Activated gamma-delta T cell (primary cell): ENCODE measurements around the gene HMGA1.

ENCODE experiments used
- DNase-seq: peaks from one replicate; lab custom pipeline; 2025; lab: John Stamatoyannopoulos, UW

HMGA1 gene

DNA sequence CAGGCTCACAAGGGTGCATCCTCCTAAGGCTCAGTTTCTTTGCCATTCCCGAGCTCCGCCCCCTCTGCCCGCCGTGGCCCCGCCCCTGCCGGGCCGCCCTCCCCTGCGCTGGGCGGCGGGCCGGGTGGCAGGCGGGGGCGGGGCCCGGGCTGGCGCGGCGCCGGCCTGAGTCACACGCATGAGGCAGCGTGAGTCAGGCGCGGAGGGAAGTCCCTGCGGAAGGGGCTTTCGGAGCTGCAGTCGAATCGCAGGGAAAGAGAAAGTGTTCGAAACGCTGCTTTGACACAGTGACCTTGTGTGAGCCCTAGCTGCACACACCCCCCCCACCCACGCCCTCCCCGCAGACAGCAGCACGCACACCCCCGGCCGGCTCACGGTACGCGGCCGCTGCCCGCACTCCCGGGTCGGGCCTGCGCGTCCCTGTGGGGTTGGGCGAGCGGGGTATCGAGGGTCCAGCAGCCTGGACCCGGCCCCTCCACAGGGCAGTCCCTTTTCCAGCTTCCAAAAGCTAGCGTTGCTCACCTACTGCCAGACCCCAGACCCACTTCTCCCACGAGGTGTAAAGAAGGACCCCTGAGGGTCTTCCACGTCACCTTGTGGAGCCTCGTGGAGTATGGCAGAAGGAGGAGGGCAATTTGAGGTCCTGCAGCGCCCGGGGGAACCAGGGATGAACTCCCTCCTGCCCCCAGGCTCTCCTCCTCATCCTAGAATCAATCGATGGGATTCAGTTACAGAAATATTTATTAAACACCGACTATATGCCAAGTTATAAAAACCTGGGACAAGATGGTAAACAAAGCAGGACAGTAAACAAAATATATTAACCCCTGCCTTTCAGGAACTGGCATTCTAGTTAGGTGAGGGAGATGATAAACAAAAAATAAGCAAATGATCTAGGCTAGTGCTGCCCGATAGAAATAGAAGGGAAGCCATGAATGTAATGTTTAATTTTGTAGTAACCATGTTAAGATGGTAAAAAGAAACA is 12.4 kb upstream of the HMGA1 start:
- DNase-seq, result peak; percentile 90

DNA sequence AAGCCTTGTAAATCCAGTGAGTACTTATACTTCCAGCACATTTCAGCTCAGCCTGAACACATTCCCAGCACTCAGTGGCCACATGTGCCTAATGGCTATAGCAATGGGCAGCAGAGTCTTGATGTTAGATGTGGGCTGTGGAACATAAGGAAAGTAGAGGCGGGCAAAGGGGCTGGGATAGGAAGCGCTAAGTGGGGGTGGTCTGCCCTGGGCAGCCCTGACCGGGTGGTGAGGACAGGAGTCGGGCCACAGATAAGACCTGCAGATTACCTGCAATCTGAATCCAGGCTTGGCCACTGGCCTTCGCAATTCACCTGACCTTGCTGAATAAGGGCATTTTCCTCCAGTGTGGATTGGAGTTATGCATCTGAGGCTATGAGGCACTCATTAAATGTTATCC is 11.1 kb upstream of the HMGA1 start:
- no peak for DNase-seq

DNA sequence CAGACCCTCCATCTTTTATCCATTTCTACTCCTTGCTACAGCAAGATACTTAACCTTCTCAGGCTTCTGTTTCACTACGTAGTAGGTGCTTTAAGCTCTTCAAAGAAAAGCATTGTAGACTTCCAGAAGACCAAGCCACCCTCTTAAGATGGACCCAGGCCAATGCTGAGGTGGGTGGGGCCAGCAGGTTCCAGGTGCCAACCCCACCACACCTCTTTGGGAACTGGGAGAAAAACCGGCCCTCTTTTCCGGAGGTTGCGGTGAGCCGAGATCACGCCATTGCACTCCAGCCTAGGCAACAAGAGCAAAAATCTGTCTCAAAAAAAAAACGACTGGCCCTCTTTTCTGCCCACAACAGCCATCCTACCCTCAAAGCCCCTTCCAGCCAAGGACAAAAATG is 10.6 kb upstream of the HMGA1 start:
- no peak for DNase-seq

DNA sequence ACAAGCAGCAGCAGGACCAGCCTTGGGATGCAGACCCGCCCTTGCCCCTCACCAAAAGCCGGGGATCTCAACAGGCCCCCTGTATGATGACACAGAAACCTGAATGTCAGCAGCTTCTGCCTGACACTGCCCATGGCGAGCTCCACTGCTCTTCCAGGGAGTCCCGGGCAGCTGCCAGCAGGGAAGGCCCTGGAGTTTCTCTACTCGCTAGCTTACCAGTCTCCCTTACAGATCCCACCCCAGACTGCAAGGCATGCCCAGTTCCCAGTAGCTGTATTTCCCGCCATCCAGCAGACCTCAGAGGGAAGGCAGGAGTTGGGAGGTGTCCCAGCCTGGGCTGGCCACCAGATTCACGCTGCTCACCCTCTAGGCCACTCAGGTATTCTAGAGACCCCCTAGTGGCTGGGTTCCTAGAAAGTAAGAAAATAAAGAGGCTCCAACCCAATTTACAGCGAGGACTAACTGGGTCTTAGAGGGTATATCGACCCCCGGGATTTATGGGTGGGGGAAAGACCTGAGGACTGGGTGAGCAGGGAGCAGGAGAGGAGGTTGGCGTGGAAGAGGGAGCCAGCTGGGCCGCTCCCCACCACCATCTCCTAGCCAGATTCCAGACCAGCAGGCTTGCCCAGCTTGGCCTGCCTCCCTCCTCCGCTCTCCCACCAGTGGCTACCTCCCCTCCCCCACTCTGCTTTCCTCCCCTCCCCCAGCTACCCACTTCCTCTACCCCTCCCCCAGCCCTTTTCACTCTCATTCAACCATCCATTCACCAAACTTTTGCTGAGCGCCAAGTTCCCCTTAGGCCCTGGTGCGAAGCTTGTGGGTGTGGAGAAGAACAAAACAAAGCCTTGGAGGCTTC is 9.7 kb upstream of the HMGA1 start:
- no peak for DNase-seq

DNA sequence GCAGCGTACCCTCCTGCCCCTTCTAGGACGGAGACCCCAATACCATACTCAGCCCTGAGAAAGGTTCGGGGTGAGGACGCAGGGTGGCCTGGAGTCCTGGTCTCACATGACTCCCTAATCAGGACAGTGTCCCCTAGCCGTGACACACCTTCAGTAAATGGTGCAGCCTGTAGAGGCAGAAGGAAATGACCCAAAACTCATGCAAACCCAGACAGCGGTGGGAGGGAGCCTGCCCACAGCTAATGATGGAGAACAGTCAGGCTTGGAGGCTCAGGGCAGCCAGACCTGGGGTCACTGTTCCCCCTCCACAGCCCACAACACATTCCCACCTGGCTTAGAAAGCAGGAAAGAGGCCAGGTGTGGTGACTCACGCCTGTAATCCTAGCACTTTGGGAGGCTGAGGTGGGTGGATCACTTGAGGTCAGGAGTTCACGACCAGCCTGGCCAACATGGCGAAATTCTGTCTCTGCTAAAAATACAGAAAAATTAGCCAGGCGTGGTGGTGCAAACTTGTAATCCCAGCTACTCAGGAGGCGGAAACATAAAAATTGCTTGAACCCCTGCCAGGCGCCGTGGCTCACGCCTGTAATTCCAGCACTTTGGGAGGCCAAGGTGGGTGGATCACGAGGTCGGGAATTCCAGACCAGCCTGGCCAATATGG is 8.8 kb upstream of the HMGA1 start:
- DNase-seq, result no peak

DNA sequence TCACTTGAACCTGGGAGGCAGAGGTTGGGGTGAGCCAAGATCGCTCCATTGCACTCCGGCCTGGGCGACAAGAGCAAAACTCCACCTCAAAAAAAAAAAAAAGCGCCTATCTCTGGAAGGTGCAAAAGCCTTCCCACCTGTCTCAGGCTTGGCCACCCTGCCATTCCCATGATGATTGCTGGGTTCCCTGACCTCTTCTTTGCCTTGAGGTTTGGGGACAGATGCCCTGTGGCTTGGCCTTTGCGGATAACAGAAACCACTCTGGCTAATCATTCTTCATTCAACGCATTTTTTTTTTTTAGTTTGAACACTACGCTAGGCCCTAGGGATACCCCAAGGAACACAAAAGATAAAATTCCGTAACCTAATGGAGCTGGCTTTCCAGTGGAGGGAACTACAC is 6.8 kb upstream of the HMGA1 start:
- DNase-seq, result no peak

DNA sequence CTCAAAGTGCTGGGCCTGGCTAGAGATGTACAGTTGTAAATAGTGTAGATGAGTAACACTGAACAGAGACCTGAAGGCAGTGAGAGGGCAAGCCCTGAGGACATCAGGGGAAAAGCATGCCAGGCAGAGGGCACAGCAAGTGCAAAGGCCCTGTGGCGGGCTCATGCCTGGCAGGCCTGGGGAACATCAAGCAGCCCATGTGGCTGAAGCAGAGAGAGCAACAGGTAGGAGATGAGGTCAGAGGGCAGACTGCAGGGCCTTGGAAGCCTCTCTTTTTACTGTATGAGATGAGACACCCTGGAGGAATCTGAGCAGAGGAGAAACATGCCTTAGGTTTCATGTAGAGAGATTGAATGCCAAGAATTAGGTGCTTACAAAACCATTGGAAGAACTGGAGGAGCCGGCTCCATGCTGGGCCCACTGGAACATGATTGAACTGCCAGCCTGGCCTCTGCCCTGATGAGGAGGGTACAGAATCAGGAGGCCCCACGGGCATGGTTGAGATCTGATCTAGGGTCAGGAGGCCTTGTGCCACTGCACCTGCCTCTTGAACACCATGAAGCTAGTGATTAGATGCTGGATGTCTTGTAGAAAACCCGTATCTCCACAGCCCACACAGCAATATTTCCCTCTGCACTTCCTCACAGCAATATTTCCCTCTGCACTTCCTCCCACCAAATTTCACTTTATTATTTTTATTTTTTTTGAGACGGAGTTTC is 5.9 kb upstream of the HMGA1 start:
- DNase-seq, result no peak

DNA sequence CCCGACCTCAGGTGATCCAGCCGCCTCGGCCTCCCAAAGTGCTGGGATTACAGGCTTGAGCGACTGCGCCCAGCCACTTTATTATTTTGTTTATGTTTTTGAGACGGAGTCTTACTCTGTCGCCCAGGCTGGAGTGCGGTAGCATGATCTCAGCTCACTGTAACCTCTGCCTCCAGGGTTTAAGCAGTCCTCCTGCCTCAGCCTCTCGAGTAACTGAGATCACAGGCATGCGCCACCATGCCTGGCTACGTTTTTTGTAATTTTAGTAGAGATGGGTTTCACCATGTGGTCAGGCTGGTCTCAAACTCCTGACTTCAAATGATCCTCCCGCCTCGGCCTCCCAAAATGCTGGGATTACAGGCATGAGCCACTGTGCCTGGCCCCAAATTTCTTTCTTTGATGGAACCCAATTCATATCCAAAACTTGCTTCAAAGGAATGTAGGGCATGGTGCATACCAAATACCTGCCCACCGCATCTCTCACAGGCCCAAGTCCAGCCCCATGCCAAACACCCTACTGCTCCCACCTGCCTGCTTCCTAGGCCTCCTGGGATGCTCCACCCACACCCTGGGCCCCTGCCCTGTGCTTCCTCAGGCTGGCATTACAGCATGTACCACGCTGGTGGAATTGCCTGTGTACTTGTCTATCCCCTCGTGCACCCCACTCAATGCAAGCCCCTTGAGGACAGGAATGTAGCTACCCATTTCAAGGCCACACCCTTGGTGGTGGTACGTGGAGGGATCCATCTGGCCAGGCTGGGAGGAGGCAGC is 4.9 kb upstream of the HMGA1 start:
- DNase-seq, result no peak

DNA sequence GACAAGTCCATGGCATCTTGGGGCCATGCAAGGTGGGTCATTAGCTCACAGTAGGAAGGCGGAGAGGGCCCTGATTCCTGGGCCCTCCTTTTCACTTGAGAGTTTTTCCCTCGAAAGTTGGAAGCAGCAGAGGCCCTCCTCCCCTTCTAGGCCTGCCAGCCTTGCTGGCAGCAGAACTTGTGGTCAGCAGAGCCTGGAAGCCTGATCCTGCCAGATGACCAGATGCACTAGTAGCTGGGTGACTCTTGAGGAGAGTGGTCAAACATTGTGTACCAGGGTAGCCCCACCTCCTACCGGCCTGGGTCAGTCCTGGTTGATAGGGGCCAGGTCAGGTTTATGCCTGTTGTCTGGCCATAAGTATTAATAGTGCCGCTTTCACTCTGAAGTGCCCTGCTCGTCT is 3.8 kb upstream of the HMGA1 start:
- DNase-seq, result no peak

DNA sequence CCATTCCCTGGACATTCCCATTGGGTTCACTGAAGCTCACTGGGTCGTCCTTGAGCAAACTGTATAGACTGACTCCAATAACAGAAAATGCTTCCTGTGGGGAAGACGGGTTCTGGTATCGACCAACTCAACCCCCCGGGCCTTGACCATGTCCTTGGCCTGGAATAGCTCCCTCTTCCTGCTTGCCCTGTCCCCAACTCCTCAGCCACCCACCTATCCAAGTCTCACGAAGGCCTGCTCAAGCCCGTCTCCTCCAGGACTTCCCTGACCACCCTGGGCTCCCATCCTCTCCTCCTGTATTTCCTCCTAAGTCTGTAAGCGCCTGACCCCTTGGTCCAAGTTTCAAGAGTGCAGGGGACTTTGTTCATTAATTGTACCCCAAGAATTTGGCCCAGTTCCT is 2.8 kb upstream of the HMGA1 start:
- DNase-seq, result no peak

DNA sequence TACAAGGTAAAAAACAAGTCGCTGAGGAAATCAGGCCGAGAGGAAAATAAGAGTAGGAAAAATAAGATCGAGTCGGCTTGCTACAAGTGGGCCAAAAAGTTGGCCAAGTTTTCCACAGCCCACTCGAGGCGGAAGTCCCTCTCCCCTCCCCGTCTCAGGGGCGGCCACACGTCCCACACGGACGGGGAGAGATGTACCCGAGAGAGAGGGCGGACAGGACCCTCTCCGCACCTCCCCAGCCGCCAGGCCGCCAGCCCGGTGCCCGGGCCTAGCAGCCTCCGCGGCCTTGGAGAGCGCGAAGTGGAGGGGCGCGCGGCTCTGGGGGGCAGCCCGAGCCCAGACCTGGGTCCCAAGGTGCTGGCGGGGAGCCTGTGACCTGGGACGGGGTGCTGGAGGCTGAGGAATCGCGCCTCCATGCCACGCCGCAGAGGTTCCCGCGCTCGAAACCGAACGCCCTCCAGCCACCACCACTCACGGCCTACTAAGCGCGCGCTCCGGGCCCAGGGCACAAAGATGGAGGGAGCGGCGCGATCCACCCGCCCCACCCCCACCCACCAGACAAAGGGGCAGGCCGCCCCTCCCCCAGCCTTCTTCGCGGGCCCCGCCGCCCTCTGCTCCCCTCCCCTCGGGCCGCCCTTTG is 1.9 kb upstream of the HMGA1 start:
- DNase-seq, result peak; percentile 29

DNA sequence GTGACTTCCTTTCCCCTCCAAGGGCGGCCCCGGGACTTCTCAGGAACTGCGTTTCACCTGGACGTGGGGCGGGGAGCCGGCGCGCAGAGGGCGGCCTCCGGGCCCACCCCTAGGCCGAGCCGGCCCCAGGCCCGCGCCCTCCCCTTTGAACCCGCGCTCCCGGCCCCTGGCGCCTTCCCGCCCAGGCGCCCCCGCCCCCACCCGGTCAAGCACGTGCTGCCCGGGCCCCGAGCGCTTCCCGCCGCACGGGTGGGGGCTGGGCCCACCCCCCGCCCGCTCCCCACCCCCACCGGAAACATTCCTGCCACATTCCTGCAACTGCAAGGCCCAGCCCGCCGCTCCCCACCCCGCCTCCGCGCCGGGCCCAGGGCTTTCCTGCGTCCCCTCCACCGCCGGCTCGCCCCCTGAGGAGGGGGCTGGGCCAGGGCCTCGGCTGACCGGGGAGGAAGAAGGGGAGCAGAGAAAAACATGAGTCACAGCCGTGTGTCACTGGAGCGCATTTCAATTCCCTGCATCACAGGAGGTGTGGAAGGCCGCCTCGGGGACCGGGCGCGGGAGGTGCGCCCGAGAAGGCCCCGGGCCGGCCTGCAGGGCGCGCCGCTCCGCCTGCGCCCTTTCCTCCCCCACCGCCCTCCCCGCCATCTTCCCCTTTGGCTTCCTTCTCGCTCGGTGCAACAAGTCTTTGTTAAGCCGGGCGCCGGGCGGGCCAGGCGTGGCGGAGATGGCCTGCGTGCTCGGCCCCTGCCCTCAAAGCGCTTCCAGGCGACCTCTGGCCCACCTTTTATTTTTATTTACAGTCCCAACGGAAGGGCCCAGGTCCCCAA is 1.2 kb upstream of the HMGA1 start:
- DNase-seq, result peak; percentile 51

DNA sequence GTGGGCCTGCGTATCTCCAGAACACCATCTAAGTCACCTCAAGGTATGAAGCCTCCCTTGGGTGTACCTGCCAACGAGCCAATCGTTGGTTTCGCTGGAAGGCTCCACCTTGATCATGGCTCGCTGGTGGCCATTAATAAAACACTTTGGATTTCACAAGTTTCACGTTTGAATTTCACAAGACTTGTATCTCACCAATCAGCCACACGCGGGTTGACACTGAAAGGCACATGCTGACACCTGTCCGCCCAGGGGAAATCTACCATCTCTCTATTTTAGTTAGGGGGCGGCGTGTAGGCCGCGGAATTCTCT is 586 bp upstream of the HMGA1 start:
- DNase-seq, result no peak

DNA sequence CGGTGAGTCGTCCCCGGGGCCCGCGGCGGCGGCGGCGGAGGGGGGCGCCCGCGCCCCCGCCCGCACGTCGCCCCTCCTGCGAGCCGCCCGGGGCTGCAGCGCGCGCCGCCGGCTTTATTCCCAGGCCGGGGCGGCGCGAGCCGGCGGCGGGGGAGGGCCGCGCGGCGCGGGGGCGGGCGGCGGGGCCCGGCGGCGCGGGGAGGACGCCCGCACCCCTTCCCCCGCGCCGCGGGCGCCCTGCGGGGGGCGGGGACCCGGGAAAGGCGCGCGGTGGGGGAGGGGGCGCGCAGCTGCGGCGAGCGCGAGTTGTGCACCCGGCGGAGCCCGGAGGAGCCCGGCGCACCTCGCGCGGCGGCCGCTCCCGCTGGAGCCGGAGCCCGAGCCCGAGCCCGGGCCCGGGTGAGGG is 646 bp downstream of the HMGA1 start:
- DNase-seq, result peak; percentile 32

DNA sequence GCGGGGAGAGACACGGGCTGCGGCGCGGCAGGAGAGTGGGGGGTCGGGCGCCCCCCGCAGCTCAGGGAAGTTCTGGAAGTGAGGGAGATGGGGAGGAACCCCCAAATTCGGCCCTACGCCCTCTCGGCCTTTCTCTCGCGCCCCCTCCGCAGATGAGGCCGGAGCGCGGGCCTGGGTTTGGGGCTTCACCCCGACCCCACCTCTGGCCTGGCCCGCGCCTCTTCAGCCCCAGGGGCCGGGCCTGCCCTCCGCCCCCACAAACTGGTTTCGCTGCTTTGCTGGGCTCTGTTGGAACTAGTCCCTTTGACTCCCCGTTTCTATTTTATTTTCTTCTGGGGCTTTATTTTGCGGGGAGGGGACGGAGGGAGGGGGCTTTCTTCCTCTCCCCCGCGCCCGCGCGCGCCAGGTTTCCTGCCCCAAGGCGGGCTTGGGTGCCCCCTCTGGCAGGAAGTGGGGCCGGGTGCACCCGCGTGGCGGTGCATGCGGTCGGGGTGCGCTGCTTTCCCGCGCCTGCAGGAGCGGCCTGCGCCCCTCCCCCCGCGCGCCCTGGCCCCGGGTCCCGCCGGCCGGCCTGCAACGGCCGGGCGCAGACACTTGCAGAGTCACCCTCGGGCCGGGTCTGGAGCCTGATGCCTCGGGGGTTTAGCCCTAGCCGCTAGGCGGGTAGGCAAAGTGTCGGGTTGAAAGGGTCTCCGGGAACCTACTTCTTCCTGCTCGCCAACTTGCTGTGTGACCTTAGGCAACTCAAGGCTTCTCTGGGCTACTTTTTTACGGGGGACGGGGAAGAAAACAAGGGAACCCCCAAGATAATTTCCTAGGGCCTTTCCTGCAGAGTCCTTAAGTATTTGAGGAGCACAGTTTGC is 1.3 kb downstream of the HMGA1 start:
- DNase-seq, result peak; percentile 62

DNA sequence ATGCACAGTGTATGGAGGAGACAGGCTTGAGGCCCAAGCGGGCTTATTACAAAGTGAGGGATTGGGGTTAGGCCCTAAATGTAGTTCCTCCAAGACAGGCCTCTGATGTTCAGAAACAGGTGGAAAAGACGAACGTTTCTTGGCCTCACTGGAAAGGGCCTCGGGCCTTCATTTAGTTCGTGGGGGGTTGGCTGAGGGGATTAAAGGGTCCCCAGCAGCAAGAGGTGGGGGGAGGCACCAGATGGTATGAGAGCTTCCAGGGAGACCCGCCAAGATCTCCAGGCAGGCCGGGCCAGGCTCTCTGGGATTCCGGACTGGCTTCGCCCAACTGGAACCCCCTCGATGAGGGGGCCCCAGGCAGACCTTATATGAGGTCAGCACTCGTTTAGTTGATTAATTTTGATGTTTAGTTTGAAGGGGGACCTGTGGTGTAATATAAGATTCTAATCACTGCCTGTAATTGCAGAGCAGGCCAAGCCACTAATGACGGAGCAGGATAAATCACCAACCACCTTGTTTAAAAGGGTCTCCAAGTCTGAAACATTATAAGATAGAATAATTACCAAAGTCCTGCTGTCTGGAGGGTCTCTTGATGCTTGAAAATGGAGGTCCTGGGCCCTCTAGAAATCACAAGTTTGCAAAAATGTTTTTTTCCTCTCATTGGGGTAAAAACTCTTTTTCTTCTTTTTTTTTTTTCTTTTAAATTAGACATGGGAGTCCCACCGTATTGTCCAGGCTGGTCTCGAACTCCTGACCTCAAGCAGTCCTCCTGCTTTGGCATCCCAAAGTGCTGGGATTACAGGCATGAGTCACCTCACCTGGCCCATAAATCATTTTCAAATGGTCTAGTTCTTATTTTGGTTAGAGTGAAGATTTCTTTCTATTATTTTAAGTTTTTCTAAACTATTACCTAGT is 2.2 kb downstream of the HMGA1 start:
- no peak for DNase-seq

DNA sequence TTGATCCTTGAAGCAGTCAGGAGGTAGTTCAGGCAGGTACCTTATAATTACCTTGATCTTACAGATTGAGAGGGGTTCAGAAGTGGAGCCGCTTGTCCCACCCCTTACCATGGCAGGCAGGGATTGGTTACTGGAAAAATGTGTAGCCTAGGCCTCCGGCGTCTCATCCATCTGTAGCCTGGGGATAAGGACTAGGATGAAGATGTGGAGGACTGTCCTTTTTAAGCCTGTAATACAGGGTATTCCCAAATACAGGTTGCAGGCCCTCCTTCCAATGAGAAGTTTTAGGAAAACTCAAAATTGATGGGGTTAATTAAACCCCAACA is 2.8 kb downstream of the HMGA1 start:
- DNase-seq, result no peak

DNA sequence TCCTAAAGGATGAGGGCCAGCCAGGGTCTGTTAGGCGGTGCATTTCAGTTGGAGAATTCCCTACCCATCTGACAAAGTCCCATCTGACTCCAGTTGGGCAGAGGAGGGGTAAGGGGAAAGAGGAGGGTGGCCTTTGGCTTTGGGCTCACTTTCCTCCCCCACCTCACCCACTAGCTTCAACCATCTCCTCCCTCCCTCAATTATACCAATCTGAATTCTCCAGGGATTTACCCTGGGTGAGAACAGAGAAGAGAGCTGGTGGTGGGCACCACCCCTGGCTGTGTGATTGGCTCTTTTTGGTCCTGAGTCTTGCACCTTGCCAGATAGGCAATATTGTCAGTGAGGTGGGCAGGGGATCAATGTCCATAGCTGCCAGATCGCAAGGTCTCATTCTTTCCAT is 3.2 kb downstream of the HMGA1 start:
- DNase-seq, result no peak
